Medulla oblongata (tissue), 1 donor: ENCODE measurements around the gene AASDHPPT.
"Not testable (repeated sequence)": the region's sequence is repeated elsewhere in the genome, so short reads cannot be mapped to it uniquely, and the experiment has no call there.

Source experiments
- DNase-seq: peaks from one replicate; pipeline ENCODE4 v3.0.0-alpha.2; 2015; ENCODE audit errors: extremely low spot score

Gene AASDHPPT, protein sequence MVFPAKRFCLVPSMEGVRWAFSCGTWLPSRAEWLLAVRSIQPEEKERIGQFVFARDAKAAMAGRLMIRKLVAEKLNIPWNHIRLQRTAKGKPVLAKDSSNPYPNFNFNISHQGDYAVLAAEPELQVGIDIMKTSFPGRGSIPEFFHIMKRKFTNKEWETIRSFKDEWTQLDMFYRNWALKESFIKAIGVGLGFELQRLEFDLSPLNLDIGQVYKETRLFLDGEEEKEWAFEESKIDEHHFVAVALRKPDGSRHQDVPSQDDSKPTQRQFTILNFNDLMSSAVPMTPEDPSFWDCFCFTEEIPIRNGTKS

DNA sequence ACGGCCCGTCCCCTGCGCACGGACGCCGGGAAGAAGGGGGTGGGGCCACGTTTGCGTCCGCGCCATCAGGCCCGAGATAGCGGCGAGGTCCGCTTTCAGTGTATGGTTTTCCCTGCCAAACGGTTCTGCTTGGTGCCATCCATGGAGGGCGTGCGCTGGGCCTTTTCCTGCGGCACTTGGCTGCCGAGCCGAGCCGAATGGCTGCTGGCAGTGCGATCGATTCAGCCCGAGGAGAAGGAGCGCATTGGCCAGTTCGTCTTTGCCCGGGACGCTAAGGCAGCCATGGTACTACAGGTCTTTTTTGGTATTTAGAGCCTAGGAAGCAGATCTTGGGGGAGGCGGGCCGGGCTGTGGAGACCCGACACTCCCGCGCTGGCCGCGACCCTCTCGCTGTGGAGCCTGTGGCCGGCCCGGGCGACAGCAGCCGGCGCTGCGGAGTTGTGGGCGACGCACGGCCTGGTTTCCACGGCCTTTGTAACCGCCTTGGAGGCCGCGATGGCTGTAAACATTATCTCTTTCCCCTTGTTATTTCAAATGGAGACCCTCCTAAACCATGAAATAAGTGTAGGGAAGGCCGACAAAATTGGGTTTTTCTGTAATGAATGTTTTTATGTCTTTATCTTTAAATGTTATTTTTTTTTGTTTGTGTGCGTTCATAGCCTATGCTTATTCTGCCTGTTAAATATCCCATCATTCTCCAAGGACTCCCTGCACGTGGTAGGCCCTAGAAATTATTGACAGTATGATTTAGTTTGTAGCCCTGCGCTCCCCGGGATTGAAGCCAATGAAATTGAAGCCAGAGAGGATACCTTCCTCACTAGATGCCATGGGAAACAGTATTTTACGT is at the start of gene AASDHPPT:
Gene AASDHPPT, plus strand, starts transcription at position 54 of the 847 bp plus-strand sequence. Its CDS starts 49 bp downstream, at position 103.
- DNase-seq = peak; percentile 54

DNA sequence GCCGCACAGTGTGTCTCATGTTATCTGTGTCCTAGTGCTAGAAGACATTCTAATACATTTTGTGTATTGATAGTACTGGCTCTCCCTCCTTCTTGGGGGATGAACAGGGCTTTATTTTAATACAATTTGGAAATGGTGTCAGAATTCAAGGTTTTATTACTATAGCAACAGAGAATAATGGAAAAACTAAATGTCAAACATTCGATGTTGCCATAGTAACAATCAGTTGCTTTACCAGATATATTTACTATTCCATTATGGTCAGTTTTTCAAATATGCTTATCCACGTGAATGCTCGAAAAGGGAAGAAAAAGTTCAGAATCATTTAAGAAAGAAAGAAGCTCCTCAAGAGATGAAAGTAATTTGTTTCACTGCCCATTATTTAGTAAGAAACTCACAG is 46.9 kb upstream of the AASDHPPT start:
- DNase-seq = no peak

DNA sequence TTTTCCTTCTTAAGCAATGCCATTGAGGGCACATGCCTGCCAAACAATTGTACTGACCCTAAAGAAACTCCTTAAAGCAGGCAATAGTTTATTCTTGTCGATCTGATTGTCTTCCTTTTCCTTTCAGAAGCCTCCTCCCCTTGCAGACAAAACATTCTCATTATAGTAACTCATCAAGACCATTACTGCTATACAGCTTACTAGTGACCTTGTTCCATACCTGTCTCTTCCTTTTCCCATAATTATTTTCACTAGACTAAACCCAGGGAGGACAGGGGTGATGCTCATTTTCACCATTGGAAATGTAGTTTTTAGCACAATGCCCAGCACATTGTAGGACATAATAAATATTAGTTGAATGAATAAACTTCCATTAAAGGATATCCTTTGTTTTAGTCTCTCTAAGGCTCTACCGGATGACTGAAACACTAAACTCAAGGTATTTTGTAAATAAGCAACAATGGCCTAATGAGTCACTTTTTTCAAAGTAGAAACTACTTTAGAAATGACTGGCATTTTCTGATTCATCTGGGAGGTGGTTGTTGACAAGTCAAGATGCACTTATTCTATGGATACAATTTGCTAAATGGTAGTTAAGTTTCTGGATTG is 46.2 kb upstream of the AASDHPPT start:
- DNase-seq = no peak

- no peak for DNase-seq
Observed at GRCh38 chr11:106031936-106032335, 45.5 kb upstream of the AASDHPPT start.

- no peak for DNase-seq
Observed at GRCh38 chr11:106032861-106033260, 44.6 kb upstream of the AASDHPPT start.

DNA sequence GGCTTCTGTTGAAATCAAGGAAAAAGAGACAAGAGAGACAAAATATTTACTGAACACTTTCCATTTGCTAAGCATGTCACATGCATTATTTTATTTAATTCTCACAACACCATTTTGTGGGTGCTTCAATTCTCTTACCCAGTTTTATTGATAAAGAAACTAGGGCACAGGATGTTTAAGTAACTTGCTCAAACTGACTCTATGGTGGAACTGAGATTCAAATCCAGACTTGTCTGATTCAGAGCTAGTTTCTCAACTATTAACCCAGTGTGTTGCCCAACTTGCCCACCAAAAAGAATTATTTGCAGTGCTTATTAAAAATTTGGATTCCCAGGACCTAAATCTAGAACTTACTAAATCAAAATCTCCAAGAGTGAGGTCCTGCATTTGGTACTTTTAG is 33.9 kb upstream of the AASDHPPT start:
- no peak for DNase-seq

- no peak for DNase-seq
Observed at GRCh38 chr11:106047631-106048030, 29.8 kb upstream of the AASDHPPT start.

DNA sequence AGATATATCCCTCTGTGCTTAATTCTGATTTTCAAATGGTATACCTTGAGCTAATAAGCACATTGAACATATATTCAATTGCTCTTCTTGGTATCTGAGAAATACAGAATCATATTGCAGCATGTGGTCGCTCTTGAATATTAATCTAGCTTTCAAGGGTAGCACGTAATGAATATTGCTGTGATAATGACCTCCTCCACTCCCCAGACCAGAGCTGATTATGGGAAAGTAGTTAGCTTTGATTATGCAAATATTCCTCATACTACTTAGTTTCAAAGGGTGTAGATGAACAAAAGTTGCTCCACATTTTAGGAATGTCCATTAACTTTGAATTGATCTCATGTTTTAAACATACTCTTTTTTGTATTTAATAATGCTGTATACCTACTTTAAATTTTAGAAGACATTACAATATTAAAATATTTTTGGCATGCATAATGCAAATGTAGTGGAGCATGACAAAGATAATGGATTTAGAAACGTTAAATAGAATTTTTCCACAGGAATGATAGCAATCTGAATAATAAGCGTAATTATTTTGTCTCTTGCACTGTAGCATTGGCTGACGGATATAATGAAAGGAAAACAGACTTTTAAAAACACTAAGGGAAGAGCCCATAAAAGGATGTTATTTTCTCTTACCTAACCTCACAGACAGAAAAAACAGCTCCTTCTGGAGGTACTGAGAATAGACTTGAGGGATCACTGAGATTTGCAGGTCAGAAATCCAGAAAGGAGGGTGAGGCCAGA is 27.6 kb upstream of the AASDHPPT start:
- DNase-seq = no peak

DNA sequence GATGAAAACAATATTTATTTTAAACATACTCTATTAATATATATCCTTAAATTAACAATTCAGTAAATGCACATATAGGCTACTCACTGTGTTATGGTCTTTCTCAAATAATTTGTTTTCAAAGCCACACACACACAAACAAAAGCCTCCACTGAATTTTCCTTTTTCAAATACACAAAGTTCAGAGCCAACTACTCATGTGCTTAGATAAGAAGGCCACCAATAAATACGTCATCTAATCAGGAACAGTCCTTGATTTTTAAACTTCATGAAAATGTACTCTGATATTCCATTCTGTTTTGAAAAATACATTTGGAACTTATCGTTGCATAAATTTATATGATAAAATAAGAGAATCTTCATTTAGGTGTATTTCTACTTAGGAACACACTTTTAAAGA is 26.4 kb upstream of the AASDHPPT start:
- DNase-seq = no peak

DNA sequence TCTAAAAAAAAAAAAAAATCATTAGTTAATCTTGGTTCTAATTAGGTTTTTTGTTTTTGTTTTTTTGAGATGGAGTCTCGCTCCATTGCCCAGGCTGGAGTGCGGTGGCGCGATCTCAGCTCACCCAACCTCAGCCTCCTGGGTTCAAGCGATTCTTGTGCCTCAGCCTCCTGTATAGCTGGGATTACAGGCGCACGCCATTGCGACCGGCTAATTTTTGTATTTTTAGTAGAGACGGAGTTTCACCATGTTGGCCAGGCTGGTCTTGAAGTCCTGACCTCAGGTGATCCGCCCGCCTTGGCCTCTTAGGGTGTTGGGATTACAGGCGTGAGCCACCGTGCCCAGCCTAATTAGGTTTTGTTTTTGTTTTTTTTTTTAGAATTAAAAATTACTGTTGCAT is 19.1 kb upstream of the AASDHPPT start:
- DNase-seq = not testable (repeated sequence)

- no peak for DNase-seq
Observed at GRCh38 chr11:106059617-106060016, 17.8 kb upstream of the AASDHPPT start.

GRCh38 chr11:106061249-106061784 is 16.1 kb upstream of the AASDHPPT start:
- DNase-seq = peak; percentile 27

DNA sequence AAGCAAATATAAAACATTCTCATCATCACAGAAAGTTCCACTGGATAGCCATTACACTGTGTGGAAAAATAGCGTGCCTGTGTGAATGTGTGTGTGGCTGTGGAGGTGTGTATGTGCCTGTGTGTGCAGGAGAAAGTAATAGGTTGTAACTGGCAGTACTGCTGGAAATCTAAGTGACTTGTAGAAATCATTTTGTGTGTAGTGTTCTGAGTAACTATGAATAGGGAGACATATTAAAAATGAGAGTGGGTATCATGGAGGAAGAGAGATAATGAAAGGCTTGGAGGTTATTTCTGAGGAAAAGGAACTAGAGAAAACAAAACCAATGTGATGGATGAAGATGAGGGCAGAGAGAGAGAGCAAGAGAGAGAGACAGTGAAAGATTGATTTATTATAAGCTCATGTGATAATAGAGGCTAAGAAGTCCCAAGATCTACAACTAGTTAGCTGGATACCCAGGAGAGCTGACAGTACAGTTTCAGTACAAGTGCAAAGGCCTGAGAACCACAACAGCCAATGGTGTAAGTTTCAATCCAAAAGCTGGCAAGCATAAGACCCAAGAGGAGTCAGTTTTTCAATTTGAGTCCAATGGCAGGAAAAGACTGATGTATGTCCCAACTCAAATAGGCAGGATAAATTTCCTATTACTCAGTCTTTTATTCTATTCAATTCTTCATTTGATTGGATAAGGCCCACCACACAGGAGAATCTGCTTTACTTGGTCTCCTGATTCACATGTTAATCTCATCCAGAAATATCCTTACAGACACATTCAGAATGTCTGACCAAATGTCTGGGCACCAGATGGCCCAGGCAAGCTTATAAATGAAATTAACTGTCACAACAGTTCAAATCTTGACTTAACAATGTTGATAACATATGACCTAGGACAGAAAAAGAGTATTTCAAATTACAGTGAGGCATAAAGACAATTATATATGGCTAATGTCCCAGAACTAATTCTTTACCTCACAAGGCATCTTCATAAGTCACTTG is 15.2 kb upstream of the AASDHPPT start:
- no peak for DNase-seq

DNA sequence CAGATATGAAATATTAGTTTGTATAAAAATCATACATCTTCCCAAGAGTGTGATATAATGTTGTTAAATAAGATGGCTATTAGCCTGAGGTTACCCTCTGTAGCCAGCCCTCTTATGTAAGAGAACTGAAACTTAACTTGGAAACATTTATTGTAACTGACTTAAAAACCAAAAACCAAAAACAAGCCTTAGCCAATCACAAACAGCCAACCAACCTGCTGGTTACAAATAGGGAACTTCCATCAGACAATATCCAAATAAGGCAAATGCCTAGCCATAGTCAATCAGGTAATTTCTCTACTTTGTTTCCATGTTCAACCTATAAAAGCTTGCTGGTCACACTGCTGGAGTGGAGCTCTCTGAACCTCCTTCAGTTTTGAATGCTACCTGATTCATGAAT is 14.5 kb upstream of the AASDHPPT start:
- no peak for DNase-seq

- DNase-seq = no peak
Observed at GRCh38 chr11:106070606-106071005, 6.9 kb upstream of the AASDHPPT start.

DNA sequence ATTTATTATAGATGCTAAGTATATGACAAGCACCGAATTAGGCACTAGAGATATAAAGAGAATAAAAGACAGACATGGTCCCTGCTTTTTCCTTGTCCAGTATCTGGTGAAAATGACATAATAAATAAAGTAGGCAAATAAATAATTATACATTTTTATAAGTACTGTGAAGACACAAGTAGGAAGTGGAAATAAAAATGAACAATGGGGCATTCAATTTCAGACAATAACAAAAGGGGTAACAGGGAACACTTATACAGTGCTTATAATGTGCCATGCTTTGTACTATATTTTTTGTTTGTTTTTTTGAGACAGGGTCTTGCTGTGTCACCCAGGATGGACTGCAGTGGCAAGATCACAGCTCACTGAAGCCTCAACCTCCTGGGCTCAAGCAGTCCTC is 4.7 kb upstream of the AASDHPPT start:
- no peak for DNase-seq

DNA sequence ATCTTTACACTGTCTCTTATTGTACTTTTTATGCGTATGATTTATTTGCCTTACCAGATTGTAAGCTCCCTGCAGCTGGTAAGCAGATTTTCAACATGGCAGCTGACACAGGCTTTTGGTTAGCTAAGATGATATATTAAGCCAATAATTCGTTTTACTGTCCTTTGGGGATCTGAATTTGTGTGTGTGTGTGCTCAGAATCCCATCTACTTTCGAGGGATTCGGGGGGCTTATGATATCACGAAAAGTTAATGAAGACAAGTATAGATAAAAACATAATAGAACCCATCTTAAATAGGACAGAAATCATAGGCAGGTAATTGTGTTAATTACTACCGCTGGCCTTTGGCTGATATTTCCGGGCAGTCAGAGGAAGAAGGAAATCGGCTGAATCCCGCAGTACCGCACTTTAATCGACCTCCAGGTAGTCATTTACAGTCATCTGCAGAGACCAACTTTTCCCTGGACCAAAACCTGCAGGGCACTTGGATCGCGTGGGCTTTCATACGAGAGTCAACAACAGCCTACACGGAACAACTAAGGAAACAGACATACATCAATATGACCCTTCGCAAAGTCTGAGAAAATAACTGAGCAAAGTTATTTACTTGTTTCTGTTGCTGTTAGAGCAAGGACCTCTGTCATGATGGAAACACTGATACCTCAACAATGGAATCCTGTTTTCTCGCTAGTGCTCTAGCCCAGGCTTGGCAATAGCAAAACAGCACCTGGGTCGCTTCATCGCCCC is 1.1 kb upstream of the AASDHPPT start:
- DNase-seq = peak; percentile 34

GRCh38 chr11:106076919-106077608 is 398 bp upstream of the AASDHPPT start, which contains the start of gene KBTBD3:
Gene KBTBD3, minus strand, starts transcription at chr11:106077347. Its CDS starts 18,250 bp downstream, at chr11:106059097.
- DNase-seq = peak; percentile 100

DNA sequence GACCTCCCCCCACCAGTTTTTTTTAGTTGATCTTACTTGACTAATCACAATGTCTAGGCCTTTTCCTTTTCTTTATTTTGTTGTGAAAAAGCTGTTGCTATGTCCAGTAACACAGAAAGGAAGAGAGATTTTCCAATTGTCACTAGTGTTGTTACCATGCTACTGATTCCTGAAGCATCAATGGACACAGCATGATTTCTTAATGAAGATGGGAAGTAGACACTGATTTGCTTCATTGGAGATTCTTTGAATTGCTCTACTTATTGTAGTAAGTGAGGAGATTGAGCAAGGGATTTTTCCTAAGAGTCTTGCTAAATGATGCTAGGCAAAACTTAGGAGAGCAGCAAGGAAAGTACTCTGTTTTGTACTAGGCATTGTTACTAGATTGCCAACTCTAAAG is 4.6 kb downstream of the AASDHPPT start:
- DNase-seq = no peak
